Activated T-cell treated with anti-CD3 and anti-CD28 coated beads, Interleukin-2, amount 50 U/mL, for 48 hours (primary cell): ENCODE data around the gene IFT27.
A peak's percentile ranks its signal among the peaks of the same experiment; 100 is the strongest.

Experiments used
- DNase-seq, 2 experiments: peaks; one replicate each; pipeline ENCODE4 v3.0.0-alpha.2; 2020

The IFT27 gene

GRCh38 chr22:36775964-36776669 lies at the start of gene IFT27:
Gene IFT27, minus strand, starts transcription at chr22:36776119. Its CDS starts 412 bp downstream, at chr22:36775707.
- peak; percentile 96 to 98 for DNase-seq

- no peak for DNase-seq
Observed at GRCh38 chr22:36824655-36825054, 48.7 kb upstream of the IFT27 start.

- DNase-seq = no peak
Observed at GRCh38 chr22:36823186-36823839, 47.4 kb upstream of the IFT27 start.

- DNase-seq = no peak
Observed at GRCh38 chr22:36822581-36822980, 46.7 kb upstream of the IFT27 start.

GRCh38 chr22:36819112-36819511 lies 43.2 kb upstream of the IFT27 start:
- DNase-seq = no peak

GRCh38 chr22:36818010-36818642 lies 42.2 kb upstream of the IFT27 start:
- no peak for DNase-seq

- DNase-seq = no peak
Observed at GRCh38 chr22:36817525-36817848, 41.6 kb upstream of the IFT27 start.

GRCh38 chr22:36816636-36817524 lies 41.0 kb upstream of the IFT27 start, which contains the start of gene PVALB:
Gene PVALB, minus strand, starts transcription at chr22:36817035. Its CDS starts 30 bp downstream, at chr22:36817005.
- peak in 1 of 2 experiments; percentile 20 for DNase-seq

GRCh38 chr22:36816339-36816635 lies 40.4 kb upstream of the IFT27 start:
- no peak for DNase-seq

- no peak for DNase-seq
Observed at GRCh38 chr22:36815558-36816338, 39.8 kb upstream of the IFT27 start.

- DNase-seq = no peak
Observed at GRCh38 chr22:36814801-36815200, 38.9 kb upstream of the IFT27 start.

GRCh38 chr22:36811094-36811800 lies 35.3 kb upstream of the IFT27 start:
- DNase-seq = no peak

- DNase-seq = no peak
Observed at GRCh38 chr22:36809351-36809750, 33.4 kb upstream of the IFT27 start.

GRCh38 chr22:36808721-36809344 lies 32.9 kb upstream of the IFT27 start:
- no peak for DNase-seq

GRCh38 chr22:36807627-36808026 lies 31.7 kb upstream of the IFT27 start:
- no peak for DNase-seq

- no peak for DNase-seq
Observed at GRCh38 chr22:36806835-36807234, 30.9 kb upstream of the IFT27 start.

GRCh38 chr22:36803358-36803757 lies 27.4 kb upstream of the IFT27 start:
- DNase-seq = no peak

GRCh38 chr22:36798674-36799066 lies 22.8 kb upstream of the IFT27 start:
- no peak for DNase-seq

- DNase-seq = no peak
Observed at GRCh38 chr22:36797911-36798673, 22.2 kb upstream of the IFT27 start.

- no peak for DNase-seq
Observed at GRCh38 chr22:36797374-36797773, 21.5 kb upstream of the IFT27 start.
